Measurements from ENCODE around the gene RAB1B. TPM values are rescaled to one million over a fixed set of nuclear protein-coding genes. Genes with fewer than 3 reads are reported as not detected.

The RAB1B gene
- total and polyA plus RNA-seq, 2 donors from 2014 or later = 153 to 197 TPM

GRCh38 chr11:66315498-66315885, 47.1 kb downstream of the RAB1B start:
- intact Hi-C loops (cut with DNase I) = no loop called here
- Histone ChIP-seq H3K9me3 (ENCODE audit: control insufficient read depth in 2 of 3, insufficient read depth in 1 of 3, low read length in 3 of 3) (no peaks in the 10 kb centered on the region), H3K9ac (ENCODE audit: low read length in 3 of 3) (peak overlapping the region in 2 of 3 donors; percentile 34 to 45), H3K27me3 (ENCODE audit: control insufficient read depth, insufficient read depth, low read length) (no peaks in the 10 kb centered on the region), H3K4me1 (ENCODE audit: control insufficient read depth in 2 of 3, insufficient read depth in 2 of 3, low read depth in 1 of 3, low read length in 3 of 3) (peaks cover 0 to 16% (median 3%) of the 10 kb centered on the region in 3 donors), H3K27ac (ENCODE audit: low read depth in 2 of 2, low read length in 2 of 2) (peak overlapping the region; percentile 20 to 57), H3K36me3 (ENCODE audit: control insufficient read depth in 2 of 3, insufficient read depth in 3 of 3, low read length in 3 of 3) (no peaks in the 10 kb centered on the region), H3K4me3 (ENCODE audit: low read length in 3 of 3) (peak overlapping the region; percentile 41 to 68 (median 53))
- no peak for FAIRE-seq
- peak in 1 of 5 donors; percentile 71 for DNase-seq
- TF ChIP-seq CTCF (IDR thresholded peaks at IDR 0.05; ENCODE audit: borderline replicate concordance, extremely low read depth, insufficient read depth) = no peak

GRCh38 chr11:66315921-66316811, 47.7 kb downstream of the RAB1B start:
- Histone ChIP-seq H3K4me3 (ENCODE audit: low read length in 3 of 3) (peak overlapping the region; percentile 41 to 68 (median 53)), H3K9me3 (ENCODE audit: control insufficient read depth in 2 of 3, insufficient read depth in 1 of 3, low read length in 3 of 3) (no peaks in the 10 kb centered on the region), H3K27ac (ENCODE audit: low read depth in 2 of 2, low read length in 2 of 2) (peak overlapping the region; percentile 20 to 57), H3K9ac (ENCODE audit: low read length in 3 of 3) (peak overlapping the region in 2 of 3 donors; percentile 34 to 45), H3K36me3 (ENCODE audit: control insufficient read depth in 2 of 3, insufficient read depth in 3 of 3, low read length in 3 of 3) (no peaks in the 10 kb centered on the region), H3K27me3 (ENCODE audit: control insufficient read depth, insufficient read depth, low read length) (no peaks in the 10 kb centered on the region), H3K4me1 (ENCODE audit: control insufficient read depth in 2 of 3, insufficient read depth in 2 of 3, low read depth in 1 of 3, low read length in 3 of 3) (peaks cover 0 to 16% (median 3%) of the 10 kb centered on the region in 3 donors)
- intact Hi-C loops (cut with DNase I) = no loop called here
- TF ChIP-seq CTCF (IDR thresholded peaks at IDR 0.05; ENCODE audit: borderline replicate concordance, extremely low read depth, insufficient read depth) = no peak
- FAIRE-seq (no peak), DNase-seq (peak in 1 of 5 donors; percentile 78)

- H3K4me1 ChIP-seq (ENCODE audit: control insufficient read depth in 2 of 3, insufficient read depth in 2 of 3, low read depth in 1 of 3, low read length in 3 of 3) = peaks cover 0 to 16% (median 3%) of the 10 kb centered on the region in 3 donors
- H3K9ac ChIP-seq (ENCODE audit: low read length in 3 of 3) = peak within 1 kb of the TSS in 2 of 3 donors; percentile 34 to 45
- FAIRE-seq (no peak), DNase-seq (peak; percentile 77 to 95 (median 86))
- intact Hi-C loops (cut with DNase I) = no loop called here
- TF ChIP-seq CTCF (IDR thresholded peaks at IDR 0.05; ENCODE audit: borderline replicate concordance, extremely low read depth, insufficient read depth) = no peak
- H3K4me3 ChIP-seq (ENCODE audit: low read length in 3 of 3) = peak within 1 kb of the TSS; percentile 41 to 68 (median 53)
- H3K36me3 ChIP-seq (ENCODE audit: control insufficient read depth in 2 of 3, insufficient read depth in 3 of 3, low read length in 3 of 3) = no peaks in the 10 kb centered on the region
- no peaks in the 10 kb centered on the region for H3K9me3 ChIP-seq (ENCODE audit: control insufficient read depth in 2 of 3, insufficient read depth in 1 of 3, low read length in 3 of 3)
- H3K27me3 ChIP-seq (ENCODE audit: control insufficient read depth, insufficient read depth, low read length) = no peaks in the 10 kb centered on the region
- peak within 1 kb of the TSS; percentile 71 to 81 for H3K27ac ChIP-seq (ENCODE audit: low read depth in 2 of 2, low read length in 2 of 2)
Measured at GRCh38 chr11:66316849-66317251, 48.4 kb downstream of the RAB1B start, which contains the start of gene CD248. Gene CD248, minus strand, starts transcription at chr11:66317044. Its CDS starts 17 bp downstream, at chr11:66317027.

Data from kidney (tissue), 14 donors.